Smooth muscle cell (in vitro differentiated cells): Measurements from ENCODE around the gene CDT1. TPM values are rescaled to one million over a fixed set of nuclear protein-coding genes. Genes with fewer than 3 reads are reported as not detected.

Source experiments
- DNase-seq: peaks from one replicate; lab custom pipeline; 2025; ENCODE audit not compliant: unreplicated experiment; lab: John Stamatoyannopoulos, UW
- H2AFZ ChIP-seq: fragments of 200-600 bp; sonication (generic); 2 replicates; pipeline ENCODE4 v1.6.0; 2016; ENCODE audit warnings: antibody characterized with exemption, low read depth, mild to moderate bottlenecking
- H3F3A ChIP-seq: fragments of 200-600 bp; sonication (generic); 2 replicates; pipeline ENCODE4 v1.6.0; 2017; ENCODE audit warnings: antibody characterized with exemption, low read depth
- H3K27ac ChIP-seq: fragments of 200-600 bp; sonication (generic); 2 replicates; pipeline ENCODE4 v1.5.1; 2016; ENCODE audit warnings: low read depth, mild to moderate bottlenecking
- H3K27me3 ChIP-seq: fragments of 200-600 bp; sonication (generic); 2 replicates; pipeline ENCODE4 v1.6.1; 2016; ENCODE audit warnings: low read depth, mild to moderate bottlenecking
- H3K36me3 ChIP-seq: fragments of 200-600 bp; sonication (generic); 2 replicates; pipeline ENCODE4 v1.5.1; 2016; ENCODE audit warnings: low read depth
- H3K4me1 ChIP-seq: fragments of 200-600 bp; sonication (generic); 2 replicates; pipeline ENCODE4 v1.5.1; 2016; ENCODE audit warnings: low read depth
- H3K4me2 ChIP-seq: fragments of 200-600 bp; sonication (generic); 2 replicates; pipeline ENCODE4 v1.6.0; 2016; ENCODE audit warnings: mild to moderate bottlenecking
- H3K4me3 ChIP-seq: fragments of 200-600 bp; sonication (generic); 2 replicates; pipeline ENCODE4 v1.5.1; 2016; ENCODE audit warnings: mild to moderate bottlenecking
- H3K79me2 ChIP-seq: fragments of 200-600 bp; sonication (generic); 2 replicates; pipeline ENCODE4 v1.6.0; 2016; ENCODE audit warnings: low read depth, mild to moderate bottlenecking
- H3K9ac ChIP-seq: fragments of 200-600 bp; sonication (generic); 2 replicates; pipeline ENCODE4 v1.6.0; 2016; ENCODE audit warnings: low read depth
- H3K9me3 ChIP-seq: fragments of 200-600 bp; sonication (generic); replicated peaks from 2 replicates; pipeline ENCODE4 v1.5.1; 2016; ENCODE audit warnings: low read depth
- H4K20me1 ChIP-seq: fragments of 200-600 bp; sonication (generic); 2 replicates; pipeline ENCODE4 v1.6.0; 2016; ENCODE audit warnings: low read depth
- WGBS: methylation state at CpG from one replicate; pipeline ENCODE4 v1.1.7; 2016; ENCODE audit warnings: low lambda C conversion rate; 5-methylcytosine and 5-hydroxymethylcytosine counted together
- polyA plus RNA-seq: library from polyadenylated mRNA; unstranded; fragments of >200 nt; fragmentation: Nextera tagmentation; extraction: Ambion mirVana; gene quantifications from 2 replicates; pipeline ENCODE4 v1.2.1, GENCODE V29; 2016
- total RNA-seq: library from RNA; depleted of rRNA; stranded (reverse); fragments of >200 nt; gene quantifications from 2 replicates; pipeline ENCODE4 v1.2.3, GENCODE V29; 2014
- TF ChIP-seq, protein P1 (sequence below): fragments of 200-600 bp; sonication (generic); IDR thresholded peaks from 2 replicates; pipeline ENCODE4 v1.5.1; 2017; ENCODE audit warnings: borderline replicate concordance, mild to moderate bottlenecking, antibody characterized with exemption; ENCODE audit not compliant: insufficient read depth, poor library complexity, severe bottlenecking

CDT1 gene
- total and polyA plus RNA-seq, 2 experiments from 2014 or later, result 5.3 to 13.3 TPM

DNA sequence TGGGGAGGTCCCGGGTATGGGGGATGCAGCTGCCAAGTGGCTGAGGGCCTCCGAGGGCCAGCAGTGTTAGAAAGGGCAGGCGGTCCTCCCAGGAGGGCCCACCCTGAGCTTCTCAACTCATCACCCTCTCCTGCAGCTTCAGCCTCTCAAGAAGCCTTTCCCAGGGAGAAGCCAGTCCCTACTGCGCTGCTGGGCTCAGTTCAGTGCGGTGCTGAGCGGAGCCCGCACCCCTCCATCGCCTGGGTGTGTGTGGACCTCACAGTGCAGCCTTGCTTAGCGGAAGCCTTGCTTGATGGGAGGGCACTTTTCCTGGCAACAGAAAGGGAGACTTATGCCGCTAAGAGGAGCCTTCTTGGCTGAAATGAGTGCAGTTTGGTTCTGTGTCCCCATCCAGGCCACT, 11.6 kb downstream of the CDT1 start:
- Histone ChIP-seq H4K20me1 (peaks cover 9% of the 10 kb centered on the region), H2AFZ (no peak overlapping the region), H3K4me3 (no peak overlapping the region), H3K79me2 (no peaks in the 10 kb centered on the region), H3K27ac (no peak overlapping the region), H3K9me3 (no peaks in the 10 kb centered on the region), H3K27me3 (no peaks in the 10 kb centered on the region), H3K36me3 (no peaks in the 10 kb centered on the region), H3K4me1 (peaks cover 9% of the 10 kb centered on the region), H3K4me2 (no peak overlapping the region), H3K9ac (no peak overlapping the region), H3F3A (no peaks in the 10 kb centered on the region)
- 96% methylated on average over 10 of the region's 10 CpGs for WGBS
- DNase-seq, result no peak
- TF ChIP-seq, protein P1, sequence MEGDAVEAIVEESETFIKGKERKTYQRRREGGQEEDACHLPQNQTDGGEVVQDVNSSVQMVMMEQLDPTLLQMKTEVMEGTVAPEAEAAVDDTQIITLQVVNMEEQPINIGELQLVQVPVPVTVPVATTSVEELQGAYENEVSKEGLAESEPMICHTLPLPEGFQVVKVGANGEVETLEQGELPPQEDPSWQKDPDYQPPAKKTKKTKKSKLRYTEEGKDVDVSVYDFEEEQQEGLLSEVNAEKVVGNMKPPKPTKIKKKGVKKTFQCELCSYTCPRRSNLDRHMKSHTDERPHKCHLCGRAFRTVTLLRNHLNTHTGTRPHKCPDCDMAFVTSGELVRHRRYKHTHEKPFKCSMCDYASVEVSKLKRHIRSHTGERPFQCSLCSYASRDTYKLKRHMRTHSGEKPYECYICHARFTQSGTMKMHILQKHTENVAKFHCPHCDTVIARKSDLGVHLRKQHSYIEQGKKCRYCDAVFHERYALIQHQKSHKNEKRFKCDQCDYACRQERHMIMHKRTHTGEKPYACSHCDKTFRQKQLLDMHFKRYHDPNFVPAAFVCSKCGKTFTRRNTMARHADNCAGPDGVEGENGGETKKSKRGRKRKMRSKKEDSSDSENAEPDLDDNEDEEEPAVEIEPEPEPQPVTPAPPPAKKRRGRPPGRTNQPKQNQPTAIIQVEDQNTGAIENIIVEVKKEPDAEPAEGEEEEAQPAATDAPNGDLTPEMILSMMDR, result no peak

DNA sequence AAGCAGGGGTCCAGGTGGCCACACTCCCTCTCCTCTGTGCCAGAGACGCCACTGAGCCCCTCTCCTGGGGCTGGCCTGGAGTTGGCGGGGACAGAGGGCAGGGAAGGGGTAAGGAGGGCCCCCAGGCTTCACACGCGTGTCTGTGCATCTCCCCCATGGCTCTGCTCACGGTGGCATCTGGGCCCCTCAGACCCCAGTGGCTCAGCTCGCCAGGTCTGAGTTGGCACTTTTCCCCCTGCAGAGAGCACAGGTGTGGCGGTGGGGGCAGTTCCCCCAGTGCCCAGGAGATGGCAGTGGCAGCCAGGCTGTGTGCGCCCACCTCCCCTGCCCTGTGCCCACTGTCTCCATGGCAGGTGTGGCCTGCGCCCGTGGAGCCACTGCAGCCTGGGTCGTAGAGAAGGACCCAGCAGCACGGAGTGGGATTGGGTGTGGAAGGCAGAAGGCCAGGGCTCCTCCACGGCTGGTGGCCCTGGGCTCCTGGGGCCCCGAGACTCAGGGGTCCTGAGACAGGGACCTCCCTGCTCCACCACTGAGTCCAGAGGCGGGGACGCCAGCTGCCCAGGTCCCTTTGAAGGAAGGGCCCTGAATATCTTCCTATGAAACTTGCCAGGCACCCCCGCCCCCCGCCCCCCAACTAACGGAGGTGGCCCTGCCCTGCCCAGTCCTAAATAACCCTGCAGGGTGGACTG, 12.5 kb downstream of the CDT1 start:
- no peaks in the 10 kb centered on the region for H3K36me3 ChIP-seq
- 79% methylated on average over 15 of the region's 19 CpGs for WGBS
- peaks cover 2% of the 10 kb centered on the region for H4K20me1 ChIP-seq
- H3K4me1 ChIP-seq, result peaks cover under 1% of the 10 kb centered on the region
- no peak for DNase-seq
- no peak overlapping the region for H2AFZ ChIP-seq
- TF ChIP-seq, protein P1, result peak; percentile 49
- no peaks in the 10 kb centered on the region for H3K27me3 ChIP-seq
- H3K4me3 ChIP-seq, result no peak overlapping the region
- no peak overlapping the region for H3K4me2 ChIP-seq
- no peaks in the 10 kb centered on the region for H3K79me2 ChIP-seq
- H3K9me3 ChIP-seq, result no peaks in the 10 kb centered on the region
- H3F3A ChIP-seq, result no peaks in the 10 kb centered on the region
- no peak overlapping the region for H3K27ac ChIP-seq
- no peak overlapping the region for H3K9ac ChIP-seq

DNA sequence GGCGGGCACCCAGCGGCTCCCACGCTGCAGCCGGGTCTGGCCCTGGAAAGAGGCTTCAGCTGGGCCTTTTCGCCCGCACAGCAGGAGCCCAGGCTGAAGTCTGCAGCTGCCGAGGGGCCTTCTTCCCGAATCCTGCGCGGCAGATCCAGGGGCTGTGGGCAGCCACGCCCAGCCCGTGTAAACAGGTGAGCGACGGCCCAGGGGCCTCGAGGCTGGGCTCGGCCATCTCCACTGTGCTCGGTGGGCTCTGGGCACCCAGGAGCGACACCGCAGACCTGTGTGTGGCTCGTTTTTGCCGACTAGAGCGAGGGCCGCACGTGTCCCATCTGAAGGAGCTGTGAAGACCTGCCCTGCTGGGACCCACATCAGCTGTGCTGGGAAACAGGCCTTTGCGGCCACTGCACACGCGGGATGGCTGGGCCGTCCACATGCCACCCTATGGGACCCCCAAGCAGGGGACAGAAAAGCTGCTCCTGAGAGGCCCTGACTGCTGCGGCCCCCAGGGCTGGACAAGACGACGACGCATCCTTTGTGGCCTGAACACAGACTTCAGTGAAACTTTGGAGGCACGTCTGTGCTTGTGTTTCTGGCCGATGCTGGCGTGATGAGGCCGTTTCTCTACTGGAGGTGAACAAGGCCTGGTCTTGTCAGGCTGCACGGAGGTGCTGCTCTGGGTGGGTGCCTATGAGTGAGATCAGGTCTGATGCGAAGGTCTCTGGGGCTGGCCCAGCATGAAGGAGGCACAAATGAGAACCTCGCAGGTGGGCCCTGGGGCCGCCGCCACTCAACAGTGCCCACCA, 13.3 kb downstream of the CDT1 start:
- TF ChIP-seq, protein P1, result no peak
- Histone ChIP-seq H2AFZ (no peak overlapping the region), H3K36me3 (no peaks in the 10 kb centered on the region), H3K9ac (no peak overlapping the region), H3K27me3 (no peaks in the 10 kb centered on the region), H3K79me2 (no peaks in the 10 kb centered on the region), H3K9me3 (no peaks in the 10 kb centered on the region), H4K20me1 (no peaks in the 10 kb centered on the region), H3K4me1 (no peaks in the 10 kb centered on the region), H3F3A (no peaks in the 10 kb centered on the region), H3K4me3 (no peak overlapping the region), H3K4me2 (no peak overlapping the region), H3K27ac (no peak overlapping the region)
- DNase-seq, result no peak
- WGBS, result 91% methylated on average over 41 of the region's 41 CpGs
